HL-60 (cell line): ENCODE data around the gene C6orf47.
A peak's percentile ranks its signal among the peaks of the same experiment; 100 is the strongest.

ENCODE experiments used
- DNase-seq, 2 experiments: peaks; one replicate each; pipeline ENCODE4 v3.0.0-alpha.2; 2010 to 2020; ENCODE audit warnings: low read depth in 1 of 2, low spot score in 1 of 2
- H3K27ac ChIP-seq: fragments of 250-450 bp; sonication (Bioruptor Pico); replicated peaks from 2 replicates; pipeline ENCODE4 v1.5.1; 2020; ENCODE audit warnings: mild to moderate bottlenecking, moderate library complexity
- H3K27me3 ChIP-seq: fragments of 250-450 bp; sonication (Bioruptor Pico); 2 replicates; pipeline ENCODE4 v1.5.1; 2021; ENCODE audit warnings: mild to moderate bottlenecking, moderate library complexity; ENCODE audit not compliant: insufficient read depth, poor library complexity, severe bottlenecking
- H3K4me3 ChIP-seq: replicated peaks from 2 replicates; pipeline ENCODE4 v1.5.1; 2011; ENCODE audit warnings: mild to moderate bottlenecking, control low read depth, low read length; ENCODE audit not compliant: insufficient read depth
- GABPA ChIP-seq: IDR thresholded peaks from 2 replicates; pipeline ENCODE4 v1.6.1; 2012; ENCODE audit warnings: low read depth
- POLR2AphosphoS5 ChIP-seq: IDR thresholded peaks from 2 replicates; pipeline ENCODE4 v1.6.1; 2012; ENCODE audit warnings: low read depth
- SPI1 ChIP-seq: IDR thresholded peaks from 2 replicates; pipeline ENCODE4 v1.6.1; 2012; ENCODE audit warnings: low read depth, mild to moderate bottlenecking, borderline replicate concordance
- TF ChIP-seq, protein P1 (sequence below): IDR thresholded peaks from one replicate; pipeline ENCODE4 v1.5.1; 2011; ENCODE audit warnings: low read length, control low read depth, inconsistent platforms; ENCODE audit not compliant: insufficient read depth
- TF ChIP-seq, protein P2 (sequence below): IDR thresholded peaks from 2 replicates; pipeline ENCODE4 v1.6.1; 2012; ENCODE audit warnings: low read depth; ENCODE audit not compliant: insufficient replicate concordance

Gene C6orf47

DNA sequence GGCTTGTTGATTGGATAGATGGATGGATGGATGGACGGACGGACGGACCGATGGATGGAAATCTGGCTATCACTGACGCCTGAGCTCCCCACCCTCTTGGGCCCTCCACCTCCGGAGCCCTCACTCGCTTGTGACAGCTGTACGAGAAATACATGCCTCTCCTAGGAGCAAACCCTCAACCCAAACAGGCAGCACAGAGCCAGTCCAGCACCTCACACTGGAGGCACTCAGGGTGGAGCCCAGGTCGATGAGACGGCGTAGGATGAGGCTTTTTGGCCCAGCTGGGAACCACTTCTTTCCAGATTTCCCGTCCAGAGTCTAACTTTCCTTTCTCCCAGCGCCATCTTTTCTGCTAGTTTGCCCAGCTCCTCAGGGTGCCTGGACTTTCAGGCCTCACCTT lies 23.0 kb upstream of the C6orf47 start:
- no peak overlapping the region for H3K4me3 ChIP-seq
- DNase-seq = no peak
- H3K27me3 ChIP-seq = no peaks in the 10 kb centered on the region
- no peak for TF ChIP-seq POLR2AphosphoS5
- TF ChIP-seq, protein P1, sequence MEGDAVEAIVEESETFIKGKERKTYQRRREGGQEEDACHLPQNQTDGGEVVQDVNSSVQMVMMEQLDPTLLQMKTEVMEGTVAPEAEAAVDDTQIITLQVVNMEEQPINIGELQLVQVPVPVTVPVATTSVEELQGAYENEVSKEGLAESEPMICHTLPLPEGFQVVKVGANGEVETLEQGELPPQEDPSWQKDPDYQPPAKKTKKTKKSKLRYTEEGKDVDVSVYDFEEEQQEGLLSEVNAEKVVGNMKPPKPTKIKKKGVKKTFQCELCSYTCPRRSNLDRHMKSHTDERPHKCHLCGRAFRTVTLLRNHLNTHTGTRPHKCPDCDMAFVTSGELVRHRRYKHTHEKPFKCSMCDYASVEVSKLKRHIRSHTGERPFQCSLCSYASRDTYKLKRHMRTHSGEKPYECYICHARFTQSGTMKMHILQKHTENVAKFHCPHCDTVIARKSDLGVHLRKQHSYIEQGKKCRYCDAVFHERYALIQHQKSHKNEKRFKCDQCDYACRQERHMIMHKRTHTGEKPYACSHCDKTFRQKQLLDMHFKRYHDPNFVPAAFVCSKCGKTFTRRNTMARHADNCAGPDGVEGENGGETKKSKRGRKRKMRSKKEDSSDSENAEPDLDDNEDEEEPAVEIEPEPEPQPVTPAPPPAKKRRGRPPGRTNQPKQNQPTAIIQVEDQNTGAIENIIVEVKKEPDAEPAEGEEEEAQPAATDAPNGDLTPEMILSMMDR = no peak
- TF ChIP-seq, protein P2, sequence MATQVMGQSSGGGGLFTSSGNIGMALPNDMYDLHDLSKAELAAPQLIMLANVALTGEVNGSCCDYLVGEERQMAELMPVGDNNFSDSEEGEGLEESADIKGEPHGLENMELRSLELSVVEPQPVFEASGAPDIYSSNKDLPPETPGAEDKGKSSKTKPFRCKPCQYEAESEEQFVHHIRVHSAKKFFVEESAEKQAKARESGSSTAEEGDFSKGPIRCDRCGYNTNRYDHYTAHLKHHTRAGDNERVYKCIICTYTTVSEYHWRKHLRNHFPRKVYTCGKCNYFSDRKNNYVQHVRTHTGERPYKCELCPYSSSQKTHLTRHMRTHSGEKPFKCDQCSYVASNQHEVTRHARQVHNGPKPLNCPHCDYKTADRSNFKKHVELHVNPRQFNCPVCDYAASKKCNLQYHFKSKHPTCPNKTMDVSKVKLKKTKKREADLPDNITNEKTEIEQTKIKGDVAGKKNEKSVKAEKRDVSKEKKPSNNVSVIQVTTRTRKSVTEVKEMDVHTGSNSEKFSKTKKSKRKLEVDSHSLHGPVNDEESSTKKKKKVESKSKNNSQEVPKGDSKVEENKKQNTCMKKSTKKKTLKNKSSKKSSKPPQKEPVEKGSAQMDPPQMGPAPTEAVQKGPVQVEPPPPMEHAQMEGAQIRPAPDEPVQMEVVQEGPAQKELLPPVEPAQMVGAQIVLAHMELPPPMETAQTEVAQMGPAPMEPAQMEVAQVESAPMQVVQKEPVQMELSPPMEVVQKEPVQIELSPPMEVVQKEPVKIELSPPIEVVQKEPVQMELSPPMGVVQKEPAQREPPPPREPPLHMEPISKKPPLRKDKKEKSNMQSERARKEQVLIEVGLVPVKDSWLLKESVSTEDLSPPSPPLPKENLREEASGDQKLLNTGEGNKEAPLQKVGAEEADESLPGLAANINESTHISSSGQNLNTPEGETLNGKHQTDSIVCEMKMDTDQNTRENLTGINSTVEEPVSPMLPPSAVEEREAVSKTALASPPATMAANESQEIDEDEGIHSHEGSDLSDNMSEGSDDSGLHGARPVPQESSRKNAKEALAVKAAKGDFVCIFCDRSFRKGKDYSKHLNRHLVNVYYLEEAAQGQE = no peak
- TF ChIP-seq GABPA = no peak
- TF ChIP-seq SPI1 = no peak
- H3K27ac ChIP-seq = no peak overlapping the region

DNA sequence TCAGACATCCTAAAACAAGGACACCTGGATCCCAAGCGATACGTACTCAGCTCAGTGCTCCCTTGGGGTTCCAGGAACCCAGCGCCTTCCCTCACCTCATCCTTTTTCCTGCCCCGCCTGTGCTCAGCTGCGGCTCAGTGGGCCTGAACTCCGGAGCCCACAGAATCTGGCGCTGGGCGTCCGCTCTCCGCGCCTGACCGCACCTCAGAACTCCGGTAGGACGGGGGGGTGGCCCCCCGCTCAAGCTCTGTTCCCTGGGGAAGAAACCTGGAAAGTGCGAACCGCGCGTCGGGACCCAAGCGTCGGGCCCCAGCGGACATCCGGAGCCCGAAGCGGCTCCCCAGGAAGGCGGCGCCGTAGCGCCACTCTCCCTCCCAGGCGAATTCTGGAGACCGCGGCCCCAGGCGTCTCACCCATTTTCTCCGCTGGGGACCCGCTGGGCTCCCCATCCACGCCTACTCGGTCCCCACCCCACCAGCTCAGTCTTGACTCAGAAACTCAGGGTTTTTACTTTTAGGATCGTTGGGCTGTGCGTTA lies 20.6 kb upstream of the C6orf47 start:
- TF ChIP-seq POLR2AphosphoS5 = no peak
- Histone ChIP-seq H3K4me3 (peak overlapping the region; percentile 43), H3K27me3 (no peaks in the 10 kb centered on the region), H3K27ac (peak overlapping the region; percentile 29; the same call in 1 of the 2 replicates)
- DNase-seq = peak; percentile 35 to 61

DNA sequence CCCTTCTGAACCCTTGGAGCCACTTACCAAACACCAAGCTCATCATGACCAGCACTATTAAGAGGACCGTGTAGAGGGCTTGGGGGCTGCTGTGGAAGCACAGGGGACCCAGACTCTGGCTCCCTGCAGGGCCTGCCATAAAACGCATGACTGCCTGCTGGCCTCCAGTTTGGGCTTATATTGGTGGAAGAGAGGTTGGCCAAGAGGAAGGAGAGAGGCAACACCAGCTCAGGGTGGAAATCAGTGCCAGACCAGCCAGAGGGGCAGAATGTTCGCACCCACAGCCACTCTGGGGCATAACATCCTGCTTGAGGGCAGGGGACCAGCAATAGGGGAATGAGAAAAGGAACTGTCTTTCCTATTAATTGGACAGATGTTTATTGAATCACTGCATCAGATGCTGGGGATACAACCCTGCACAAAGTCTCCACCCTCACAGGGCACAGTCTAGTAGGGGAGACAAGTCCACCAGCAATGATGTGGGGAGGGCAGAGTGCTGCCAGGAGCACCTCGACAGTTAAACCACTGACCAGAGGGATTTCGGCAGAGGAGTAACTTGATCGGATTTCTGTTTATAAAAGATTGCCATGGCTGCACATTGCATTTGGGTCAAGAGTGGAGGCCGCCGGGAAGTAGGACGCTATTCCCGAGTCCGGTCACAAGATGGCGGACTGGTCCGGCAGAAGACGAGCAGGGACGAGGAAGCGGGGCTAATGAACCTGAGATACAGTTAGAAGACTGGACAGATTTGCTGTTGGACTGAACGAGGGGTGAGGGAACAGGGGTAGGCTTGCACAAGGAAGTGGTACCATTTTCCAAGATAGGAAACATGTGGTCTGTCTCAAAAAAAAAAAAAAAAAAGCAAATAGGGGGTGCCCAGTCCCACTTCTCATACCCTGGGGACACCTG lies 19.9 kb upstream of the C6orf47 start, which contains the start of gene LY6G5C:
Gene LY6G5C, minus strand, starts transcription at position 842 of the 909 bp plus-strand sequence. Its CDS starts 694 bp downstream, at position 148.
- TF ChIP-seq, protein P2 = no peak
- TF ChIP-seq POLR2AphosphoS5 (no peak), GABPA (no peak), SPI1 (peak; percentile 14; the same call in 1 of the 2 replicates)
- TF ChIP-seq, protein P1 = peak; percentile 31
- Histone ChIP-seq H3K4me3 (peak within 1 kb of the TSS; percentile 43), H3K27ac (peak within 1 kb of the TSS; percentile 29; the same call in 1 of the 2 replicates), H3K27me3 (no peaks in the 10 kb centered on the region)
- peak; percentile 74 to 81 for DNase-seq

DNA sequence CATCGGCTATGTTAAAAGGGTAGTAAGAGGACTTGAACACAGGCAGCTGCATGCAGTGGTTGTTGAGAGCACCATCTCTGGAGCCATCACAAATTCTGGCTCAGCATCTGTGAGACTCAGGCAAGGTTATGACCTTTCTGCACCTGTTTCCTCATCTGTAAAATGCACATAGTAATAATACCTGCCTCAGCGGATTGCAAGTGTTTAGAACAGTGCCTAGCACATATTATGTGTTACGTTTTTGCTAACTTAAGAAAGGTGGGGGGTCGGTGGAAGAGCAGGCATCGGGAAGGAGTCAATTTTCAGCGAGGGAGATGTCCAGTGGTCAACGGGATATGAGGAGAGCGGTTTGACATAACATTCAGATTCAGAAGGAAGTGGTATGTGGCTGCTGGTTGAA lies 17.4 kb upstream of the C6orf47 start:
- no peak for DNase-seq
- H3K27me3 ChIP-seq = no peaks in the 10 kb centered on the region
- TF ChIP-seq SPI1 = no peak
- H3K4me3 ChIP-seq = no peak overlapping the region
- no peak overlapping the region for H3K27ac ChIP-seq
